ENCODE measurements around the gene BCLAF1.

- no peak for TF ChIP-seq REST (IDR thresholded peaks at IDR 0.05; ENCODE audit: low read depth)
- TF ChIP-seq POLR2A (IDR thresholded peaks at IDR 0.05; ENCODE audit: borderline replicate concordance, extremely low read depth, insufficient read depth, insufficient read length) = no peak
Observed at GRCh38 chr6:136315594-136315993, 25.9 kb upstream of the BCLAF1 start.

All from HCT116 (cell line).